GM23338 (cell line): Measurements from ENCODE around the gene LDLRAD2. TPM values are rescaled to one million over a fixed set of nuclear protein-coding genes. Genes with fewer than 3 reads are reported as not detected.

Experiments used
- ATAC-seq: fragments of 200-7000 bp; cut with Tn5 transposase; 3 replicates; pipeline ENCODE4 v1.9.1; 2020
- DNase-seq: peaks from one replicate; pipeline ENCODE4 v3.0.0-alpha.2; 2015; ENCODE audit warnings: low spot score
- H2AFZ ChIP-seq: fragments of 200-600 bp; sonication (generic); 2 replicates; pipeline ENCODE4 v1.8.0; 2016; ENCODE audit warnings: antibody characterized with exemption, mild to moderate bottlenecking, moderate library complexity
- H3F3A ChIP-seq: fragments of 200-600 bp; sonication (generic); replicated peaks from 2 replicates; pipeline ENCODE4 v1.8.0; 2017; ENCODE audit warnings: antibody characterized with exemption, mixed run types, low read depth
- H3K27ac ChIP-seq: fragments of 200-600 bp; sonication (generic); 2 replicates; pipeline ENCODE4 v1.6.1; 2016; ENCODE audit warnings: low read depth
- H3K27me3 ChIP-seq: fragments of 200-600 bp; sonication (generic); 2 replicates; pipeline ENCODE4 v1.8.0; 2016; ENCODE audit warnings: mild to moderate bottlenecking, mixed run types, moderate library complexity; ENCODE audit not compliant: insufficient read depth
- H3K36me3 ChIP-seq: fragments of 200-600 bp; sonication (generic); 2 replicates; pipeline ENCODE4 v1.8.0; 2016; ENCODE audit warnings: mild to moderate bottlenecking; ENCODE audit not compliant: insufficient read depth
- H3K4me1 ChIP-seq: fragments of 200-600 bp; sonication (generic); 2 replicates; pipeline ENCODE4 v1.8.0; 2016; ENCODE audit warnings: mild to moderate bottlenecking, moderate library complexity; ENCODE audit not compliant: insufficient read depth
- H3K4me2 ChIP-seq: fragments of 200-600 bp; sonication (generic); 2 replicates; pipeline ENCODE4 v1.7.1; 2017; ENCODE audit warnings: mixed run types
- H3K4me3 ChIP-seq: fragments of 200-600 bp; sonication (generic); 2 replicates; pipeline ENCODE4 v1.6.1; 2016; ENCODE audit warnings: mixed run types
- H3K79me2 ChIP-seq: fragments of 200-600 bp; sonication (generic); replicated peaks from 2 replicates; pipeline ENCODE4 v1.8.0; 2017; ENCODE audit warnings: mild to moderate bottlenecking; ENCODE audit not compliant: insufficient read depth
- H3K9me2 ChIP-seq: fragments of 200-600 bp; sonication (generic); 2 replicates; pipeline ENCODE4 v1.8.0; 2017; ENCODE audit not compliant: insufficient read depth
- H4K20me1 ChIP-seq: fragments of 200-600 bp; sonication (generic); replicated peaks from 2 replicates; pipeline ENCODE4 v1.8.0; 2017; ENCODE audit warnings: mild to moderate bottlenecking; ENCODE audit not compliant: insufficient read depth
- H3K27ac Mint-ChIP-seq: 2 replicates; pipeline ENCODE4 v1.8.0; 2020; ENCODE audit warnings: inconsistent platforms, mild to moderate bottlenecking, moderate library complexity, mixed read lengths
- H3K27me3 Mint-ChIP-seq: 3 replicates; pipeline ENCODE4 v1.8.0; 2022; ENCODE audit warnings: low read depth, mild to moderate bottlenecking, moderate library complexity, mixed read lengths, inconsistent platforms; ENCODE audit not compliant: insufficient read depth, poor library complexity
- H3K36me3 Mint-ChIP-seq: 3 replicates; pipeline ENCODE4 v1.8.0; 2021; ENCODE audit warnings: low read depth, mild to moderate bottlenecking, inconsistent platforms, moderate library complexity, mixed read lengths
- H3K4me1 Mint-ChIP-seq: 3 replicates; pipeline ENCODE4 v1.8.0; 2020; ENCODE audit warnings: mild to moderate bottlenecking, inconsistent platforms, mixed read lengths
- H3K4me3 Mint-ChIP-seq: 3 replicates; pipeline ENCODE4 v1.8.0; 2021; ENCODE audit warnings: moderate library complexity, mild to moderate bottlenecking, inconsistent platforms, mixed read lengths
- H3K9me3 Mint-ChIP-seq: 3 replicates; pipeline ENCODE4 v1.8.0; 2020; ENCODE audit warnings: moderate library complexity, mild to moderate bottlenecking, inconsistent platforms, mixed read lengths
- CTCF ChIP-seq, 2 experiments: fragments of 200-600 bp in 1 of 2; sonication (generic) in 1 of 2; conservative IDR thresholded peaks; 2 replicates each; pipeline versions ENCODE4 v1.5.1 to v1.6.1; 2016 to 2017; ENCODE audit warnings: antibody characterized with exemption in 2 of 2, low read depth in 2 of 2, mild to moderate bottlenecking in 2 of 2, moderate library complexity in 1 of 2
- ETS1 ChIP-seq: IDR thresholded peaks from 2 replicates; pipeline ENCODE4 v1.6.1; 2016; ENCODE audit warnings: antibody characterized with exemption
- EZH2 ChIP-seq: fragments of 200-600 bp; sonication (generic); IDR thresholded peaks from one replicate; pipeline ENCODE4 v1.8.0; 2017; ENCODE audit warnings: antibody characterized with exemption, mild to moderate bottlenecking, low read depth; ENCODE audit not compliant: unreplicated experiment
- JUNB ChIP-seq: IDR thresholded peaks from one replicate; pipeline ENCODE4 v1.6.1; 2016; ENCODE audit warnings: antibody characterized with exemption; ENCODE audit not compliant: unreplicated experiment
- NANOG ChIP-seq: IDR thresholded peaks from 2 replicates; pipeline ENCODE4 v1.6.1; 2016; ENCODE audit warnings: antibody characterized with exemption, borderline replicate concordance
- REST ChIP-seq: IDR thresholded peaks from one replicate; pipeline ENCODE4 v1.6.1; 2018; ENCODE audit warnings: antibody characterized with exemption; ENCODE audit not compliant: unreplicated experiment
- ZNF114 ChIP-seq: fragments of 250-450 bp; sonication (Bioruptor Pico); IDR thresholded peaks from 2 replicates; pipeline ENCODE4 v1.5.0; 2020; ENCODE audit warnings: mild to moderate bottlenecking, moderate library complexity
- polyA plus RNA-seq: library from polyadenylated mRNA; unstranded; fragments of >200 nt; fragmentation: Nextera tagmentation; extraction: Ambion mirVana; gene quantifications from 2 replicates; pipeline ENCODE4 v1.2.1, GENCODE V29; 2016
- total RNA-seq: library from RNA; depleted of rRNA; stranded (reverse); fragments of >200 nt; shearing (Covaris generic); gene quantifications from 2 replicates; pipeline ENCODE4 v1.2.3, GENCODE V29; 2014

Gene LDLRAD2
- total and polyA plus RNA-seq, 2 experiments from 2014 or later = 1.6 to 5.8 TPM

- TF ChIP-seq ETS1 = no peak
- TF ChIP-seq JUNB = no peak
- TF ChIP-seq NANOG = no peak
- TF ChIP-seq CTCF (conservative IDR thresholded peaks at IDR 0.05; ENCODE audit: low read depth in 2 of 2) = no peak
These were observed 1.5 kb downstream of the LDLRAD2 start (continued) for GRCh38 chr1:21813542-21813941.

GRCh38 chr1:21814241-21814918, 2.3 kb downstream of the LDLRAD2 start:
- H3F3A ChIP-seq = peaks cover 16% of the 10 kb centered on the region; the same call in 1 of the 2 replicates
- H3K4me3 ChIP-seq = peak overlapping the region; percentile 61
- peak overlapping the region; percentile 85 for H2AFZ ChIP-seq
- H3K4me2 ChIP-seq = peak overlapping the region; percentile 68; the same call in 1 of the 2 replicates
- peaks cover 3% of the 10 kb centered on the region; the same call in 1 of the 2 replicates for H3K4me1 ChIP-seq
- H4K20me1 ChIP-seq = no peaks in the 10 kb centered on the region
- Mint-ChIP-seq H3K27me3 (peaks cover 4% of the 10 kb centered on the region), H3K27ac (no peak overlapping the region), H3K9me3 (no peaks in the 10 kb centered on the region), H3K4me1 (peaks cover 17% of the 10 kb centered on the region), H3K4me3 (peak overlapping the region; percentile 53), H3K36me3 (no peaks in the 10 kb centered on the region)
- ATAC-seq = peak; percentile 91
- peak; percentile 89 for DNase-seq
- H3K79me2 ChIP-seq = no peaks in the 10 kb centered on the region
- H3K27me3 ChIP-seq = peaks cover 5% of the 10 kb centered on the region; the same call in 1 of the 2 replicates
- H3K36me3 ChIP-seq = no peaks in the 10 kb centered on the region
- H3K9me2 ChIP-seq = no peaks in the 10 kb centered on the region
- no peak for TF ChIP-seq ZNF114 (CRISPR knock-in tag)
- peak; percentile 69 to 71 for TF ChIP-seq CTCF (conservative IDR thresholded peaks at IDR 0.05; ENCODE audit: low read depth in 2 of 2)
- H3K27ac ChIP-seq = no peak overlapping the region

GRCh38 chr1:21814981-21815582, 3.0 kb downstream of the LDLRAD2 start:
- Mint-ChIP-seq H3K9me3 (no peaks in the 10 kb centered on the region; the same call in 2 of the 3 replicates), H3K36me3 (no peaks in the 10 kb centered on the region), H3K4me3 (peak overlapping the region; percentile 53), H3K4me1 (peaks cover 17% of the 10 kb centered on the region), H3K27ac (no peak overlapping the region), H3K27me3 (peaks cover 4% of the 10 kb centered on the region)
- TF ChIP-seq JUNB = no peak
- TF ChIP-seq REST = no peak
- no peak for TF ChIP-seq EZH2
- Histone ChIP-seq H3K27me3 (peaks cover 5% of the 10 kb centered on the region; the same call in 1 of the 2 replicates), H3K9me2 (no peaks in the 10 kb centered on the region), H4K20me1 (no peaks in the 10 kb centered on the region), H3F3A (peaks cover 16% of the 10 kb centered on the region; the same call in 1 of the 2 replicates), H3K4me1 (peaks cover 3% of the 10 kb centered on the region; the same call in 1 of the 2 replicates), H3K79me2 (no peaks in the 10 kb centered on the region), H3K4me3 (peak overlapping the region; percentile 61; the same call in 1 of the 2 replicates), H3K4me2 (peak overlapping the region; percentile 68; the same call in 1 of the 2 replicates), H2AFZ (peak overlapping the region; percentile 85; the same call in 1 of the 2 replicates), H3K27ac (no peak overlapping the region), H3K36me3 (no peaks in the 10 kb centered on the region)
- ATAC-seq = no peak
- no peak for DNase-seq
